Measurements from ENCODE around the gene RPTOR.

Gene RPTOR

DNA sequence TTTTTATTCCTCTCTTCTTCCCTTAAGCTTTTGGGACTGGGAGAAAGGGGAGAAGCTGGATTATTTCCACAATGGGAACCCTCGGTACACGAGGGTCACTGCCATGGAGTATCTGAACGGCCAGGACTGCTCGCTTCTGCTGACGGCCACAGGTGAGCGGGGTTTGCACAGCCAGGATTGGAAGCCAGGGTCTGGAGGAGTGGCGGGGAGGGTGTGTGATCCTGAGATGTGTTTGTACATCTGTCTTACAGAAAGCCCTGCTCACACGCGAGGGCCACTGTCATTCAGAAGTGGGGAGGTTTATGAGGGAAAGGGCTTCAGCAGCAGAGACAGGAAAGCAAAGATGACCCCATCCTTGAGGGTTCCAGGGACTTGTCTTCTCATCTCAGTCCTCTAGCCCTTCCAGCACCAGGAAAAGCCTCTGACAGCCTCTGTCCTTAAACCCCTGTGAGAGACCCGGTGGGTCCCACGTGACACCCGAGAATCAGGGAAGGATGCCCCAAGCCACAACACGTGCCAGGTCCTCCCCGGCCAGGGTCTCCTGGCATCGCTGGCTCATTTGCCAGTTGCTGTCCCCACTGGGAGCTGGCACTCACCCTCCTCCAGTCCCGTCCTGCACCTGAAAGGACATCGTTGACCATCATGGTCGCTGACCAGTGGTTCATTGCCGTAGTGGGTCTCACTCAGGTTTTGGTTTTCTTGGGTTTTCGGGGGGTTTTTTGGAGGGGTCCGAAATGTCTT, 402.7 kb downstream of the RPTOR start:
- no peak for DNase-seq (ENCODE audit: extremely low read depth in 1 of 2, low read depth in 1 of 2)

DNA sequence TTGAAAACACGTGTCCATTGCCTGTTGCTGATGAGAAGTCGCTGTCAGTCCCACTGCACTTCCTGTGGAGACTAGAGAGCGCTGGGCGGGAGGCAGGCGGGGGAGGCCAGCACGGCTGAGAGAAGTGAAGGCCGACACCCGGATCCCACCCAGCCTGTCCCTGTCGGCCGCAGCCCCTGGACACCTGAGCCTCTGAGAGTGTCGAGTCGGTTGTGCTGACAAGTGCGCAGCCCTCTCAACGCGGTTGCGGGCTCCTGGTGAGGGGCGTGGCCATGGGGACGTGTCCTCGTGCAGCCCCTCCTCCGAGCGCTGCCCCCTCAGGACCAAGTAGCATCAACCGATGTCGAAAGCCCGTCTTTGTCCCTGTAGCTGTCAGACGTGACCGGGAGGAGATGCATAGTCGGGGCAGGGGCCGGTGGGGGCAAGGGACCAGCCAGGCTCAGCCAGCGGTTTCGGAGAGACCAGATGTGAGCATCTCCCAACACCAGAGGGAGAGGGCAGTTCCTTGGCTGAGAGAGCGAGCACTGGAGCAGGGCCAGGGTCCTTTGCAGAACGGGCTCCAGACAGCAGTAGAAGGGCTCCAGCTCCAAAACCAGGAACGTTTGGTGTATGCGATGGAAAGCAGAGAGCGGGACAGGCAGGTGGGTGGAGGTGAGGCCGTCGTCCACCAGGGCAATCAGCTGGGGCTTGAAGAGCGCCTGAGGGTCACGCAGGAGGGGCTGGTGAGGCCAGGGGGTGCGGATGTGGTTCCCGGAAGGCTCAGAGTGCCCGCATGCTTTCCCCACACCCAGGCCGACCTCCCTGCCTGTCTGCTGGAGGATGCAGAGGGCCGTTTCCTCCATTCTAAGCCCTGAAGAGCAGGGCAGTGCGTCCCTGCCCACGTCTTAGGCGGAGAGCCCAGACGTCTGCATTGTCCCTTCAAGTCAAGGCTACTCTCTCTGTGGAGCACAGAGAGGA, 403.7 kb downstream of the RPTOR start:
- no peak for DNase-seq (ENCODE audit: extremely low read depth in 1 of 2, low read depth in 1 of 2)

DNA sequence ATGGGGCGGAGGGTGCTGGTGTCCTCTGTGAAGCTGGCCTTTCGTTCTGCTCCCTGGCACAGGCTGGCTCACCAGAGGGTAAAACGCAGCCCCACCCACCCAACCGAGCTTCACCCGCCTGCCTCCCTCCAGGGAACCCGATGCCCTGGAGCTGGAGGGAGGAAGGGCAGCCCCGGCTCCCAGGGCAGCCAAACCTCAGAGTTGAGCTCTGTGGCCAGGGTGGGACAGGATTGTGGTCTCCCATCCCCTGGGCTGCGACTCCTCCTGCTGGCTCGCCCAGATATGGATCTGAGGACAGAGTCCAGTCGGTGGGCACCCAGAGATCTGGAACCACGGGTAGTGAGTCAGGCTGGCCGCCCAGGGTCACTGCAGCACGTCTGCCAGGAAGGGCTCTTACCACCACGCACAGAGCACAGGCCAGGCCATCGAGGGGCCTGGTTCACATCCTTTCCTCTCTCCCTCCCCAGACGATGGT, 404.4 kb downstream of the RPTOR start:
- no peak for DNase-seq (ENCODE audit: extremely low read depth in 1 of 2, low read depth in 1 of 2)

DNA sequence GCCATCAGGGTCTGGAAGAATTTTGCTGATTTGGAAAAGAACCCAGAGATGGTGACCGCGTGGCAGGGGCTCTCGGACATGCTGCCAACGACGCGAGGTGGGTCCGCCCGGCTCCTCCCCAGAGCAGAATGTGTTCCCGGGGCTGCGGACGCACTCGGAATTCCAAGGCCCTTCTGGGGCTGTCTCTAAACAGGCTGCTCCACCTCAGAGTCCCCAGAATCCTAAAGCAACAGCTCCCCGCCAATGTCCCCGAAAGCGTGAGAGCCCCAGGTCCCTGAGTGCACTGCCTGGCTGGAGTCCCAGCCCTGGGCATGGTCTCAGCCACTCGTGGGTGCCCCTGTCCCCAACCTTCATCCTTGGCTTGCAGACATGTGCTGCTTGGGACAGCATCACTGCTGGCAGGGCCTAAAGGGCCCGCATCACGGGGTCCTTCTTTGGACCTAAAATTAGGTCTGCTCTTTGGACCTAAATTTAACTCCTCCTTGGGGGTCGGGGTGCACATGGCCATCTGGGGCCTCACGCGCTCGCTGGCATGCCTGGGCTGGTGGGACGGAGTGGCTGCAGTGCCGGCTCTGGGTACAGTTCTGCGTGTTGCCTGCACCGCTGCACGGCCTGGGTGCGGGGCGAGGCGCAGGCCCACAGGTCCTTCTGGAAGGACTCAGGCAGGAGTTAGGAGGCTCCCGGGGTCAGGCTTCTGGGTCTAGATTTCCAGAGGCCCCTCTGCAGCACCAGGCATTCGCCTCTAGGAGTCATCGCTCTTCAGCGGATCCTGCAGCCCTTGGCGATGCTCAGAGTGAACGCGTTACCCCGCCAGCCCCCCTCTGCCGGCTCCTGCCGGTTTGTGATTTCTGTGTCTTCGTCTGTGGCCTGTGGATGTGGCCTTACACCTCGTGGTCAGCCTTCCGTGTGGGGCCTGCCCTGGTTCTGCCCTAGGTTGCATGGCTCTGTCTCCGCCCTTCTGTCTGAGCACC, 405.1 kb downstream of the RPTOR start:
- no peak for DNase-seq (ENCODE audit: extremely low read depth in 1 of 2, low read depth in 1 of 2)

DNA sequence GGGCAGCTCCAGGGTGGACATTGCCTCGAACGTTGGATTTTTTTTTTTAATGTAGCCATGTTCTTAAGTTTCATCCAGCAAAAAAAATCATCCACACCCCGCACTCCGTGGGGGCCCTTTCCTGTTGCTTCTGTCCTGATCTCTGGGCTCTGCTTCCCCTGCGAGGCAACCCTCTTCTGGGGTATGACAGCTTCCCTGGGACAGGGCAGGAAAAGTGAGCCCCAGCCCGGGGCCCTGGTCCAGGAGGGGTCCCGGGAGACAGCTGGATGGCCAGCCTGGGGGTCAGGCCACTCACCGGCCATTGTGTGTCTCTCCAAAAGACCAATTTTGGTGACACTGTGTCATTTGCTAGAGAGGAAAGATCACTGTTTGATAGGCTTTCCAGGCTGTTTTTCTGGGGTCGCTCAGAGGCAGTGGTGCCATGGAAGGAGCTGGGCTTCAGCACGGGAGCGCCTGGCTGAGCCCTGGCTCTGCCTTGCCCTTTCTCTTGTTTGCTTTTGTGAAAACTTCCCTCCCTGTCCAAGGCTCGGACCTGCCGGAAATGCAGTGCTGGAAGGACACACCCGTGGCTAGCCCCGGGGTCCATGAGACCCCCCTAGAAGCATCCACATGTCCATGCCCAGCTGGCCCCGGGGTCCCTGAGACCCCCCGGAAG, 406.0 kb downstream of the RPTOR start:
- DNase-seq (ENCODE audit: extremely low read depth in 1 of 2, low read depth in 1 of 2) = no peak

DNA sequence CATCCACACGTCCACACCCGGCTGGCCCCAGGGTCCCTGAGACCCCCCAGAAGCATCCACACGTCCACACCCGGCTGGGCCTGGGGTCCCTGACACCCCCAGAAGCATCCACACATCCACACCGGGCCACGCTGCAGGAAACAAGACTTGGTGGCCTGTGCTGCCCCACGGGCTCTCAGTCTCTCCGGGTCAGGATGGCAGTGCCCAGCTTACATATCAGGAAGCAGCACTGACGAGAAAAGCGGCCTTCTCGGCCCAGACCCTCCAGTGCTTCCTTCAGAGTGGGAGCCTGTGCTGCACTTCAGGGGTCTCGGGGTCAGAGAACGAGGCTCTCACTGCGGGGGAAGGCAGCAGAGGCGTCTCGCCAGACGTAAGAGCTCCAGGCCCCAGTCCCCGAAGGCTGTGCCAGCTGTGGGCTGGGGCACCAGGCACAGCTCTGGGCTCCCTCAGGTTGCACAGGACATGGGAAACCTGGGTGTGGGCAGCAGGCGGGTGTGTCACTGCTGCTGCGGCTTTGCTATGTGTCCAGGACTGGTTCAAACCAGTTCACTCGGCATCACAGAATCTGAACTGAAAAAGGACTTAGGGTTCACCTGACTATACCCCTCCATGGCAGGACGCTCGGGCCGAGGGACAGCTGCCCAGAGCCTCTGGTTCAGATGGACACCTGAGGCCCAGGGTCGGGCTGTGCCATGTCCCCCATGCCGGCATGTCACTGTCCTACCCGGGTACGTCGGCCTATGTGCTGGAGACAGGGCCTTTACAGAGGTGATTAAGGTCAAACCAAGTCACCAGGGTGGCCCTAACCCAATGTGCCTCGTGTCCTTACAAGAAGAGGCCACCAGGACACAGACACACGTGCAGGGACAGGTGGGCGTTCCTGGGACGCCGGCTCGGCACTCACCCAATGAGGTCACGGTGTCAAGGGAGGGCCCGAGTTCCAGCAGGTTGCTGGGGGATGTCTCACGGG, 406.8 kb downstream of the RPTOR start:
- no peak for DNase-seq (ENCODE audit: extremely low read depth in 1 of 2, low read depth in 1 of 2)

DNA sequence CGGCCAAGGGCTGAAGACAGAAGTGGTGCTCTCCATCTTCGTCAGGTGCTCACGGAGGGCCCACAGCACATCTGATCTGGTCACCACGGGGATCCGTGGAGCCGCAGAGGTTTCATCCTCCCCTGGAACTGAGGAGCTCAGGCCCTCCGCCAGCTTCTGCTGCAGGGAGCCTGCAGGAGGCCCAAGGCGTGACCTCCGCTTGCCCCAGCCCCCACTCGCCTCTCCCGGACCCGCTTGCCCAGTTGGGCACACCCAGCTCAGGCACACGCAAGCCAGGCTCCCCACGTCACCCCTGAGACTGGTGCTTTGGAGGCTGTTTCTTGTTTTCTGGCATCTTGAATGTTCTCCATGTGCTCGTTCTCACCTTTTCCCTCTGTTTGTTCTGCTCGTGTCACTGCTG, 407.7 kb downstream of the RPTOR start:
- DNase-seq (ENCODE audit: extremely low read depth in 1 of 2, low read depth in 1 of 2) = no peak

DNA sequence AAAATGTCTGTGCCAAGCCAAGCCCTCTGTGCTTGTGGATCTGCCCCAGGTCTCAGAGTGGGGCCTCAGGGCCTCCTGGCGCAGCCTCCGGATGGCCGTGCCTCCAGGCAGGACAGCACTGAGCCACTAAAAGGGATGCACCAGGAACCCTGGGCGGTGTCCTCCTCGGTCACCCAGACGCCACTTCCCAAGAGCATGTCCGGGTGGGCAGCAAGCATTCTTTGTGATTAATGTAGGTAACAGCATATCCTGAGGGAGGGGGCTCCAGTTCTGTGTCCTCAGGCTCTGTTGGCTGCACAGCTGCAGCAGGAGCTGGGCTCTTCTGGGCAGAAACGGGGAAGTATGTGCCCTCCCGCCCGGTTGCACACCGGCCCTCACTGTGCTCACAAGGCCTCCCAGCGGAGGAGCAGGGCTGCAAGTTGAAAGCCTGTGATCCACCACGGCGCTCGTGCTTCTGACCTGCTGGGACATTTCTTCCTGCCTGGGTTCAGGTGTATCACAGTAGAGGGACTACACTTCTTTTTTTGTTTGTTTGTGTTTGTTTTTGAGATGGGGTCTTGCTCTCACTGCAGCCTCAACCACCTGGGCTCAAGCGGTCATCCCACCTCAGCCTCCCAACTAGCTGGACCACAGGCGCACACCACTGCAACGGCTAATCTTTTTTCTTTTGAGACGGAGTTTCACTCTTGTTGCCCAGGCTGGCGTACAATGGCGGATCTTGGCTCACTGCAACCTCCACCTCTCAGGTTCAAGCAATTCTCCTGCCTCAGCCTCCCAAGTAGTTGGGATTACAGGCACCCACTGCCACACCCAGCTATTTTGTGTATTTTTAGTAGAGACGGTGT, 409.1 kb downstream of the RPTOR start:
- no peak for DNase-seq (ENCODE audit: extremely low read depth in 1 of 2, low read depth in 1 of 2)

DNA sequence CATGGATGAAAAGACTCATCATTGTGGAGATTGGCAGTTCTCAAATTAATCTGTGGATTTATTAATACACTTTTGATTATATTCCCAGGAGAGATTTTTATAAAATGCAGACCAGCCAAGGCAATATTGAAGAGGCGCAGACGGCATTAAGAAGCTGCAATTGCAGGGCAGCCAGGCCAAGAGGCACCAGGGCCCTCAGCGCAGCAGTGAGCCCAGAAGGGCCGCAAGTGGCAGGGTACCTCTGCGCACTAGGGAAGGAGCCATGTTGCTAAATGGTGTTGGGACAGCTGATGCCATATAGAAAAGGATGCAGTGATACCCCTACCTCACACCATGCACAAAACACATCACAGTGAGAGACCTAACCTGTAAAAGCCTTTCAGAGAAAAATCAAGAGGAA, 410.4 kb downstream of the RPTOR start:
- DNase-seq (ENCODE audit: extremely low read depth in 1 of 2, low read depth in 1 of 2) = no peak

DNA sequence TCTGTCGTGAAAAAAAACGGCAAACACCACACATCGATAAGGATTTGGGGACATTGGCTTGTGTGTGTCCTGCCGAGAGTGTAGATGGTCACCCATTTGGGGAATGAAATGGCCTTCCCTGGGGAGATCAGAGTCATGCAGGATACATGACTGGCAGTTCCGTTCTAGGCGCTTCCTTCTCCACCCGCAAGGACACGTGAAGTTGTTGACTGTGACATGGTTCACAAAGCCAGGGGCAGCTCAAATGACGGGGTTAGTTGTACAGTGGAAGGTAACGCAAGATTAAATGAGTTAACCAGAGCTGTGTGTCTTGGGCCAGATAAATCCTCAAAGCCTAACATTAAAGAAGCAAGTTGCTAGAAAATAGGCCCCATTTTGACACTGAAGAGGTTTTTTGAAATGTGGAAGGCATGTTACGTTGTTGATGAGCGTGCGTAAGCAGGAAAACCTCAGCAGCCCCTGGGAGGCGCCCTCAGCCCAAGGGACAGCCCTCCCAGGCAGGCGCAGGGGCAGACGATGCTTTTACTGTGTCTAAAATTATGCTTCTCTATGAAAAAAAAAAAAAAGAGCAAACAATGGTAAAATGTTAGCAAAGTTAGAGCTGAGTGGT, 411.1 kb downstream of the RPTOR start:
- no peak for DNase-seq (ENCODE audit: extremely low read depth in 1 of 2, low read depth in 1 of 2)

DNA sequence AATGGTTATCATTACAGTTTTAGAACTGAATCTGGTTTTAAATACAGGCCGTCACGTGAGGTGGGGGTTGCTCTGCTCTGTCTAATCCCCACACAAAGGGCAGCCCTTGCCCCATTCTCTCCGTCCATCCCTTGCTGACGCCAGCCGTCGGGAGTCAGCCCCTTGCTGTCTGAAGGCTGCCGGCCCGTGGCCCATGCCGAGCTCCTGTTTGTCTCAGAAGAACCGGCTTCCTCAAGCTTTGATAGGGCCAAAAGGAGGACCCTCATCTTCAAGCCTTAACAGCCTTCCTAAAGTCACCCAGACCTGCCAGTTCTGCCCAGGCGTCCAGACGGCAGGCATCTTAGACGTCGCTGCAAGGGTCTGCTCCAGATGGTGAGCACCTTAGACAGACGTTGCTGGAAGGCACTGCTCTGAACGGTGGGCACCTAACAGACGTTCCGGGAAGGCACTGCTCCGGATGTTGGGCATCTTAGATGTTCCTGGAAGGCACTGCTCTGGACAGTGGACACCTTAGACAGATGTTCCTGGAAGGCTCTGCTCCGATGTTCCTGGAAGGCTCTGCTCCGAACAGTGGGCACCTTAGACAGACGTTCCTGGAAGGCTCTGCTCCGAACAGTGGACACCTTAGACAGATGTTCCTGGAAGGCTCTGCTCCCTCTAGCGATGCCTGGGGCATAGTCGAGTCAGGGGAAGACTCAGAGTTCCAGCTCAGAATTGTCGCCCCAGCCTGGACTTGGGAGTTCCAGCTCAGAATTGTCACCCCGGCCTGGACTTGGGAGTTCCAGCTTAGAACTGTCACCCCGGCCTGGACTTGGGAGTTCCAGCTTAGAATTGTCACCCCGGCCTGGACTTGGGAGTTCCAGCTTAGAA, 411.9 kb downstream of the RPTOR start:
- DNase-seq (ENCODE audit: extremely low read depth in 1 of 2, low read depth in 1 of 2) = no peak

DNA sequence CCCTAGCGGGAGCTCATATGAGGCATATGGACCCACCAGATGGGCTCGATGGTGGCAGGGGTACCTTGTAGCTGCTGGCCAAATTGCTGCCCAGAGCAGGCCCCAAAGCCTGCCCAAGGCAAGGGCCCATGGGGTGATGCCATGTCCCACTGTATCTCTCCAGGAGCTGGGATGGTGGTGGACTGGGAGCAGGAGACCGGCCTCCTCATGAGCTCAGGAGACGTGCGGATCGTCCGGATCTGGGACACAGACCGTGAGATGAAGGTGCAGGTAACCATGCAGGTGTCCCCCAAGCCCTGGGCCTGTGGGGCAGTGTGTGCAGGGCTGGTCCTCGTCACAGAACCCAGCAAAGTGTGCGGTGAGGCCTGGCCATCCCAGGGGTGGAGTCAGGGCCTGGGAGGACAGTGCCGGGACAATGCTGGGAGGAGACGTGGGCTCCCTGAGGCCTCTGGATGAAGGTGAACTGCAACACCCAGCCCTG, 412.9 kb downstream of the RPTOR start:
- no peak for DNase-seq (ENCODE audit: extremely low read depth in 1 of 2, low read depth in 1 of 2)

DNA sequence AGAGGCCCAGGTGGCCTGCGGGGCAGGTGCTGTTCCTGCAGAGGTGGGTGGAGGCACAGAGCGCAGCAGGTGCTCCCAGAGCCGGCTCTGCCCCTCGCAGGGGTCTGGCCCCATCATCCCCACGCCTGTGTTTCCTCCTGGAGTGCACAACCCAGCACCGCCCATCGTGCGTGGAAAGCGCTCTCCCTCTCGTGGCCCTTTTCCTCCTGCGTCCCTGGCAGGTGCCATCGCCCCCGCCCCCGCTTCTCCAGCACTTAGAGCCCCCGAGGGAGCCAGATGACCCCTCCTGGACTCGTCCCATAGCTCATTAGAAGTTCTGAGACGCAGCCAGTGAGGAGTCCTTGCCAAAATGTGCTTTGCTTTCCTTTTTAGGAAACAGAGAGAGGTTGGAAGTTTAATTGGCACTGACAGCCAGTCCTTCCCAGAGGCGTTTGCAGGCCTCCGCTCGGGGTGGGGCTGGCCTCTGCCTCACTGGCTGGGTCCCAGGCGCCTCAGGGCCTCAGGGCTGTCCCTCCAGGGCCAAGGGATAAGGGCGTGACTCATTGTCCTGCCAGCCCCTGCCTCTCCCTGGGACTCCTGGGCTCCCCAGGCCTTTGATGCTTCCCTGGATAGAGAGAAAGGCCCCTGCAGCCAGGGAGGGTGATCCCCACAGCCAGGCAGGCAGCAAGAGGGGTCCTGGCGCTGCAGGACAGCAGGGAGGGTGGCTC, 414.8 kb downstream of the RPTOR start:
- no peak for DNase-seq (ENCODE audit: extremely low read depth in 1 of 2, low read depth in 1 of 2)

DNA sequence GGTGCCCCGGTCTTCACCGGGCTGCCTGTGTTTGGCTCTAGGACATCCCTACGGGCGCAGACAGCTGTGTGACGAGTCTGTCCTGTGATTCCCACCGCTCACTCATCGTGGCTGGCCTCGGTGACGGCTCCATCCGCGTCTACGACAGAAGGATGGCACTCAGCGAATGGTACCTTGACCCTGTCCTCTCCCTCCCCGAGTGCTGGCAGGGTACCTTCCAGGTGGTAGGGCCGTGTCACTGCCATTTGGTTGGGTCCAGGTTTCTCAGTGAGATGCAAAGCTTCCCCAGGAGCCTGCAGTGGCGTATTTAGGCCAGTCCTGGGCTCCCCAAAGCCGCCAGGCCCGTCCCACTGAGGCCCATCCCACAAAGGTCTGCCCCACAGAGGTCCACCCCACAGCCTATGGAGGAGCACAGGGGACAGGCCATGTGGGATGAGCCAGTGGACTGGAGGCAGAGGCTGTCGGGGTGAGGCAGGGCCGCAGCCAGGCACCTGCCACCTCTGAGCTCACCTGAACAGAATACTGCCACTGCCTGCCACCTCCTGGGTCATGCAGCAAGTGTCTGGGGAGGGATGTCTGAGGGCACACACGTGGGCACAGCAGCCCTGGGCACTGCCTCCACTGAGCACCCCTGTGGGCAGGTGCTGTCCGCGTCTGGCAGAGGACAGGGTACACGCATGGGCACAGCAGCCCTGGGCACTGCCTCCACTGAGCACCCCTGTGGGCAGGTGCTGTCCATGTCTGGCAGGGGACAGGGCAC, 415.6 kb downstream of the RPTOR start:
- DNase-seq (ENCODE audit: extremely low read depth in 1 of 2, low read depth in 1 of 2) = no peak

DNA sequence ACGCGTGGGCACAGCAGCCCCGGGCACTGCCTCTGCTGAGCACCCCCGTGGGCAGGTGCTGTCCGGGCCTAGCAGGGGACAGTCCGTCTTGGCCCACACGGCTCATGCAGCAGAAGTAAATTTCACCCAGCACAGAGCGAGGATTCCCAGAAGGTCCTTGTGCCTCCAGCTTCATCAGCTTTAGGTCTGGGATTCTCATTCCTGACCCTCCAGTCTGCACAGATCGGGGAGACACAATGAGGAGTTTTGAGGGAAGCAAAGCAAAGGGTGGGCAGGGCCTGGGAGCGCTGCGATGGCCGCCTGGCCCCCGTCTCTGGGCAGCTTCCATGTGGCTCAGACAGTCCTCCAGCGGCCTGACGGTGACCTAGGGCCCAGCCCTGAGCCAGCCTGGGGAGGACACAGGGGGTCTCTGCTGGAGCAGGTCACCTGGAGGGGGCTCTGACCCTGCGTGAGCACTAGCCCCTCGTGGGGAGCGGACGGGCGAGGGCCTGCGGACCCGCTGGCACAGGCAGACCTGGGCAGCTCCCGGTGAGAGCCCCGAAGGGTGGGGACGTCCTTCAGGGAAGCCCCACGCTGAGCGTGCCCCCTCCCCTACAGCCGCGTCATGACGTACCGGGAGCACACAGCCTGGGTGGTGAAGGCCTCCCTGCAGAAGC, 416.3 kb downstream of the RPTOR start:
- no peak for DNase-seq (ENCODE audit: extremely low read depth in 1 of 2, low read depth in 1 of 2)

Measured in activated CD8-positive, alpha-beta memory T cell treated with anti-CD3 and anti-CD28 coated beads for 1 hour (primary cell).